ENCODE data around the gene WIZ.
"Not testable (repeated sequence)": the region's sequence is repeated elsewhere in the genome, so short reads cannot be mapped to it uniquely, and the experiment has no call there.

WIZ gene

DNA sequence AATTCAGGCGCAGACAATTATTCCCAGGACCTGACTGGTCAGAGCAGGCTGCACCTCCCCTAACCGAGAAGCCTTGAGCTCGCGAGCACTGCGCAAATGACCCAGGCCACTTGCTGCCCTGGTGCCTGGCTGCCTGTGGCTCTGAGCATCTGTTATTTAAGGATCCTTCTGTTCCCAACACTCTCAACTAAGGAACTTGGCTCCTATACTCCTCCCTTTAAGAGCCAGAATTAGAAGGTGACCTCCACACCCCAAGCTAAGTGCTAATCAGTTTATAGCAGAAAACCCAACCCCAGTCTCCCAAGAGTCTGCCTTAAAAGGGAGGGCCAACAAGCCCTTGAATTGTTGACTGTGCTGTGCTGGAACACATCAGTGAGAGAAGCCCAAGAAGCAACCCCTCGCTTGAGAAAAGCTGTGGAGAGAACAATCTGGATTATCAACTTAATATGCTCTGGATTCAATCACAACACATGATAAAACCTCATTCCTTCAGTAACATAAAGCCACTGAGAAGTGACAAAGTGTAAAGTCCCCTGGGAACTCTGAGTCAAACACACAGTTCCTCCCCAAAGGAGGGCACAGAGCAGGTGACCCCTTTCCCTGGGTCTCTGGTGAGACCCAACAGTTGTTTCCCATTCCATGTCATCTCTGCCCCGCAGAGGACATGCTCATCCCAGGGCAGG is 45.5 kb downstream of the WIZ start:
- DNase-seq (ENCODE audit: low spot score): no peak

GRCh38 chr19:15403151-15403531 is 46.6 kb downstream of the WIZ start:
- no peak for DNase-seq (ENCODE audit: low spot score)

DNA sequence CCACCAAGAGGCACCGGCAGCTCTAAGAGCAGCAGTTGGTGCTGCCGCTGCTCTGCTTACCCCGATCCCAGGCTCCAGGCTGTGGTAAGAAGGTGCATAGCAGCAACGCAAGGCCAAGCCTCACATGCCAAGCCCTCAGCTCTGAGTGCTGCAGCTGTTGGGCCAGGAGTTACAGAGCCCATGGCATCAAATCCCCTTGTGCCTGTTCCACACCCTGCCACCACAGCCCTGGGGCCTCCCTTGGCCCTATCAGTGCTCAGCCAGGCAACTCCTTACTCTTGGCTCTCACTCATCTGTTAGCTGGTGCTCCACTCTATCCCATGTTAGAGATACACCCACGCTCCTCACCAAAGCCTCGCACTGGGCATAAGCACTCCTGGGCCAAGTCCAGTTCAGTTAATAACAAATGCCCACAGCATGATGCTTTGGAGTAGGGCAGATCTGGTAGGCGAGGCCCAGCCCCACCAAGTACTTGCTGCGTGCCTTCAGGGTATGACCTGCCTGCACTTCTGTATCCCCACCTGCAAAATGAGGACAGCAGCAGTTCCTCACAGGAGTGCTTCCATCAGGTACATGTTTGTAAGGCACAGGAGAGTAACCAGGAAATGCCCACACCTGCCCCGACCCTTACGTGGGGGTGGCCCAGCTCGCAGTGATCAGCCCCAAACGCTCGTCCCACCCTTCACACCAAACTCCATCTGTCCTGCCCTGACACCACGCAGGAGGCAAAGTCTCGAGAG is 47.2 kb downstream of the WIZ start:
- DNase-seq (ENCODE audit: low spot score): no peak

- no peak for DNase-seq (ENCODE audit: low spot score)
These were observed 48.4 kb downstream of the WIZ start for GRCh38 chr19:15401397-15401710.

DNA sequence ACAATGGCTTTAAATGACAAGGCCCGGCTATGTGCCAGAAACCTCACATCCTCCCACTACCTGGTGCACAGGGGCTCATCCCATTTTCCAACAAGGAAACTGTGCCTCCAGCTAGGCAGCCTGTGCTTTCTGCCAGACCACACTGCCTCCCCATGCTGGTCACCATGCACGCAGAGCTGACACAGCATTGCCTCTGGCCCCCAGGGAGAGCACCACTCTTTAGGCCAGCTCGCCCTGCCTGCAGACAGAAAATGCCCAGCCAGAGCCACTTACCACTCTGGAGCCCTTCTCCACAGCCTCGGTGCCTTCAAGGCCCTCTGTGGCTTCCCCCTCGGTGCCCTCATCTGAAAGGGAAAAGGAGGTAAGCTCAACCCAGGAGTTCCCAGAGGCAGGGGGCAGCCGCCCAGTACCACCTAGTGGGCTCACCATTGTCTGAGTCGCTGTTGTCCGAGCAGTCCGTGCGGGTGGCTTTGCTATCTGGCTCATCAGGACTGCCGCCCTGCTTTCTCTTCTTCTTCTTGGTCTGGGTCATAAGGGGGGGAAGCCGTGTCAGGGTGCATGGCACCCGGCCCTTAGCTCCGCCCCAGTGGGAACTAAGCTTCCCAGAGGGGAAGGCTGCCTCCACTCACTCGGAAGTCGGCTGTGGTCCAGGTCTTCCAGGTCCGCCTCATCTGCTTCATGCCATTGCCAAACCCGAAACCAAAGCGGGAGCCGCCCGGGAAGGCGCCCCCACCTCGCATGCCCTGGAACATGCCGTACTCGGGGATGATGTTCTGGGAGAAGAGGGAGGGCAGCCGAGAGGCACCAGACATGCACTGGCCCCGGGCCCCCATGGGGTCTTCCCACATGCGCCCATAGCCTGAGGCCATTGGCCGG is 49.0 kb downstream of the WIZ start:
- DNase-seq (ENCODE audit: low spot score): no peak

GRCh38 chr19:15399635-15400034 is 50.1 kb downstream of the WIZ start:
- DNase-seq (ENCODE audit: low spot score): no peak

GRCh38 chr19:15399234-15399515 is 50.6 kb downstream of the WIZ start:
- no peak for DNase-seq (ENCODE audit: low spot score)

DNA sequence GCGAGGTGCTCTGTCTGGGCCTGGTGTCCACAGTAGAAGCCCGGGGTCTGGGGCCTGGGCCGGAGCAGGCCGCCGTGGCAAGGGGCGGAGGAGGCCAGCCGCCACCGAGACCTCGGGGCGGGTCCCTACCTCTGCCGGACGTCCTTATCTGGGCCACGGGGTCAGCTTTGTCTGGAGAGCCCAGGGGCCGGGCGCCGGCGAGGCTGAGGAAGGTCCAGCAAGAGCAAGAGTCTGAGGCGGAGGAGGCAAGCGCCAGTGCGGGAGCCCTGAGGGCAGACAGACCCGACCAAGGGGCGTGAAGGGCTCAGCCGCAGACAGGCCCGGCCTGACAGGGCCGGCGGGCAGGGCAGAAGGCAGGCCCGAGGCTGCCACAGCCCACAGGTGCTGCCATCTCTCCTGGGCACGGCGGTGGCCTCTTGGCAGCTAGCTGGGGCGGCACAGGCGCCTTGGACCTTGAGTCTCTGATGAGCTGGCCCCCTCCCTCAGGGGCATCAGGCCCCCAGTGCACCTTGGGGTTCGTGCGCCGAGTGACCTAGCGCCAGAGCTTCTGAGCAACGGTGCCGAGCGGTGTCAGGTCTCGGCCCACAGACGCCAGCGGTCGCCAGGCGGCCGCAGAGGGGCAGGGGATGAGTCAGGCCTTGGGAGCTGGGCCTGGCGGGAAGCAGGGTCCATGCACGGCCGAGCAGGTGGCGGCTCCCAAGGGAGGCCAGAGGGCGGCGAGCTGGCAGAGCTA is 51.1 kb downstream of the WIZ start:
- DNase-seq (ENCODE audit: low spot score): no peak

- DNase-seq (ENCODE audit: low spot score): no peak
These were observed 52.0 kb downstream of the WIZ start for GRCh38 chr19:15397782-15398181.

- DNase-seq (ENCODE audit: low spot score): no peak
These were observed 52.5 kb downstream of the WIZ start for GRCh38 chr19:15397236-15397635.

- no peak for DNase-seq (ENCODE audit: low spot score)
These were observed 53.3 kb downstream of the WIZ start for GRCh38 chr19:15396436-15396835.

DNA sequence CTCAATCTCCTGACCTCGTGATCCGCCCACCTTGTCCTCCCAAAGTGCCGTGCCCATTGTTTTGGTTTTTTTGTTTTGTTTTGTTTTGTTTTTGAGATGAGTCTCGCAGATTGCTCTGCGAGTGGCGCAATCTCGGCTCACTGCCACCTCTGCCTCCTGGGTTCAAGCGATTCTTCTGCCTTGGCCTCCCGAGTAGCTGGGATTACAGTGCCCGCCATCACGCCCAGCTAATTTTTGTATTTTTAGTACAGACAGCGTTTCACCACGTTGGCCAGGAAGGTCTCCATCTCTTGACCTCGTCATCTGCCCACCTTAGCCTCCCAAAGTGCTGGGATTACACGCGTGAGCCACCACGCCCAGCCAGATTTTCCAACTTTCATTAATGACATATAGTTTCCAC is 54.5 kb downstream of the WIZ start:
- DNase-seq (ENCODE audit: low spot score): not testable (repeated sequence)

GRCh38 chr19:15394426-15394825 is 55.3 kb downstream of the WIZ start:
- no peak for DNase-seq (ENCODE audit: low spot score)

DNA sequence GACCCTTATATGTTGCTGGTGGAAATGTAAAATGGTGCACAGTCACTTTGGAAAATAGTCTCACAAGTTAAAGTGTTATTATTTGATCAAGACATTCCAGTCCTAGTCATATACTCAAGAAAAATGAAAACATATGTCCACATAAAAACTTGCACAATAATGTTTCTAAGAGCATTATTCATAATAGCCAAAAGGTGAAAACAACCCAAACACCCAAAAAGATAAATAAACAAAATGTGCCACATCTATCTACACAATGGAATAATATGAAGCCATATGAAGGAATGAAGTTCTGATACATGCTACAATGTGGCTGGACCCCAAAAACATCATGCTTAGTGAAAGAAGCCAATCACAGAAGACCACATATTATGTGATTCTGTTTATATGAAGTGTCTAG is 55.8 kb downstream of the WIZ start:
- no peak for DNase-seq (ENCODE audit: low spot score)

GRCh38 chr19:15390814-15391213 is 58.9 kb downstream of the WIZ start:
- DNase-seq (ENCODE audit: low spot score): no peak

DNA sequence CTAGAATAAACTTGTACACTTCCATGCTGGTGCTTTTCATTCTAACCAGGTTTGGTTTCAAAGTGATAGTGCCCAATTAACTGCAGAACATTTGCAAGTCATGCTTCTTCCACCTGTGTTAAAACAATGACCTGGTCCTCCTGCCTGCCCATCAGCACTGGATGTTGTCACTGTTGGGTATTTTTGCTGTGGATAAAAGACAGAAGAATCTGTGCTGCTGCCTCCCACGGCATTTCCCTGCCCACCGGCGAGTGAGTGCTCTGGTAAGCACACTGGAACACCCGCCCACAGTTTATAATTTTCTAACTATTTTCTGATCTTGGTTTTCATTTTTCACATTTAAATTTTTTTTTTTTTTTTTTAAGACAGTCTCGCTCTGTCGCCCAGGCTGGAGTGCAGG is 67.9 kb downstream of the WIZ start:
- no peak for DNase-seq (ENCODE audit: low spot score)

- no peak for DNase-seq (ENCODE audit: low spot score)
These were observed 68.3 kb downstream of the WIZ start for GRCh38 chr19:15381429-15381828.

- DNase-seq (ENCODE audit: low spot score): peak; percentile 29
These were observed 69.6 kb downstream of the WIZ start for GRCh38 chr19:15379999-15380647.

DNA sequence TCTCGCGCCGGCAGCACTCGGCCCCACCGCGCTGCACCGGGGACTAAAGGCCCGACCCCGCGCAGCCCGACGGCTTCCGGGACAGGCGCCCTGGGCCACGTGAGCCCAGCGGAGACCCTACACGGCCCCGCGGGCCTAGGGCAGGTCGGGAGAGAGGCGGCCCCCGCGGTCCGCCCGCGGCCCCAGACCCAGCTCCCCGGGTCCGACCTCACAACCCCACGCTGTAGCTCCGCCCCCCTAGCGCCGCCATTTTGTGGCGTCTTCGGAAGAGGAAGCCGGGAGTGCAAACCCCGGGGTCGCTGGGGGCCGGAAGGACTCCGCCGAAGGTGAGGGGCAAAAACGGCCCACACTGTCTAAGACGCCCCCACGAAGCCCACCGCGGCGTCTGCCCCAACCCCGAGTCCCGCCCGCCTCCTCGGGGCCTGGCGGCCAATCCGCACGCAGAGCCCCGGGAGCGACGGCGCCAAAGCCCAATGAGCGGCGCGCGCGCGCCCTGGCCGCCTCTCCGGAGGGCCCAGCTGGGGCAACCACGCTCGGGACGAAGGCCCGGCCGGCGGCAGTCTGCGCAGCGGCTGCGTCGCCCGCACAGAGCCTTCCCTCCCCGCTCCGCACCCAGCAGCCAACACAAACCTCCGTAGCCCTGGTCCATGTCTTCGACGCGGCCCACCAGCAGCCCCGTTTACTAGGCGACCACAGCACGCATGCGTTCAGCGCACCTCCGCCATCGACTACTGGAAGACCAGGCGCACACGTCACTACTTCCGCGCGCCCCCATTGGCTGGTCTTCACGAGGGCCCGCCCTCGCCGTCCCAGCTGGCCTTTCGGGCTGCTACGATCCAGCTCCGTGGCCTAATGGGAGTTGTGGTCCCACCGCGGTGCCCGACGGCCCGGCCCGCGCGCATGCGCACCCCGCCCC is 70.4 kb downstream of the WIZ start, which contains the start of gene AKAP8:
TSS of gene AKAP8 (minus strand) at position 705 of the 916 bp plus-strand sequence. CDS start at position 649, 56 bp downstream.
- peak; percentile 98 for DNase-seq (ENCODE audit: low spot score)

GRCh38 chr19:15378534-15379082 is 71.1 kb downstream of the WIZ start:
- DNase-seq (ENCODE audit: low spot score): peak; percentile 12
